Renal cortical epithelial cell (primary cell): ENCODE data around the gene CYP26B1. TPM values are rescaled to one million over a fixed set of nuclear protein-coding genes. Genes with fewer than 3 reads are reported as not detected.

Source experiments
- DNase-seq: peaks from one replicate; pipeline ENCODE4 v3.0.0-alpha.2; 2011; ENCODE audit warnings: low read depth
- total RNA-seq: library from RNA; depleted of rRNA; stranded (reverse); fragments of >200 nt; gene quantifications from 2 replicates; pipeline ENCODE4 v1.2.3, GENCODE V29; 2014

Gene CYP26B1
- total RNA-seq, 1 donor from 2014 or later: 0.10 TPM

GRCh38 chr2:72129681-72130340 is 17.9 kb downstream of the CYP26B1 start:
- DNase-seq: no peak

GRCh38 chr2:72128843-72129227 is 18.8 kb downstream of the CYP26B1 start:
- no peak for DNase-seq

GRCh38 chr2:72128059-72128842 is 19.4 kb downstream of the CYP26B1 start:
- DNase-seq: no peak

DNA sequence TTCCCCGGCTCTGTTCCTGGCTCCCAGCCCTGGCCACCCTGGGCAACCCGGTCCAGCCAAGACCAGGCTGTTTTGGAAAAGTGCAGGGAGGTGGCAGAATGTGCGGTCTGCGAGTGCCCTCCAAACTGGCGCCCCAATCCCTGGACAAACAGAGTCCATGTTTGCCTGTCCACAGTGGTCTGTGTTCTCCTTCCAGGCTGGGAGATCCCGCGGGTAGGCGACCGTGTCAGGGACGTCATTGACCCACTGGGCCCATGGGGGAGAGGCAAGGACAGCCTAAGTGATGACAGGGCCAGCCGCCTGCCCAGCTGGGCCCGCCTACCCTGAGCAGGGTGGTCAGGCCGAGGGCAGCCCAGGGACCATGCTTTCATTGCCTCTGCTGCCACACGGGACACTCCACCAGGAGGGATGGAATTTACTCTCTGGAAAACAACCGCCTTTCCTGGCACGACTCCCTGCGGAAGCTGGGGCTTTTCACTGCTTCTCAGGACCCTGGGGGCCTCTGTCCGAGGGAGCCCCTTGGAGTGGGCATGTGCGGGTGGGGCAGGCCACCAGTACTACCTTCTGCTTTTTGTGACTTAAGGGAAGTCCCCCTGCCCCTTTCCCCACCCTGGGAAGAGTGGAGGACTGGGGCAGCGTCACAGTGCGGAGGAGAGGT is 20.1 kb downstream of the CYP26B1 start:
- DNase-seq: no peak

DNA sequence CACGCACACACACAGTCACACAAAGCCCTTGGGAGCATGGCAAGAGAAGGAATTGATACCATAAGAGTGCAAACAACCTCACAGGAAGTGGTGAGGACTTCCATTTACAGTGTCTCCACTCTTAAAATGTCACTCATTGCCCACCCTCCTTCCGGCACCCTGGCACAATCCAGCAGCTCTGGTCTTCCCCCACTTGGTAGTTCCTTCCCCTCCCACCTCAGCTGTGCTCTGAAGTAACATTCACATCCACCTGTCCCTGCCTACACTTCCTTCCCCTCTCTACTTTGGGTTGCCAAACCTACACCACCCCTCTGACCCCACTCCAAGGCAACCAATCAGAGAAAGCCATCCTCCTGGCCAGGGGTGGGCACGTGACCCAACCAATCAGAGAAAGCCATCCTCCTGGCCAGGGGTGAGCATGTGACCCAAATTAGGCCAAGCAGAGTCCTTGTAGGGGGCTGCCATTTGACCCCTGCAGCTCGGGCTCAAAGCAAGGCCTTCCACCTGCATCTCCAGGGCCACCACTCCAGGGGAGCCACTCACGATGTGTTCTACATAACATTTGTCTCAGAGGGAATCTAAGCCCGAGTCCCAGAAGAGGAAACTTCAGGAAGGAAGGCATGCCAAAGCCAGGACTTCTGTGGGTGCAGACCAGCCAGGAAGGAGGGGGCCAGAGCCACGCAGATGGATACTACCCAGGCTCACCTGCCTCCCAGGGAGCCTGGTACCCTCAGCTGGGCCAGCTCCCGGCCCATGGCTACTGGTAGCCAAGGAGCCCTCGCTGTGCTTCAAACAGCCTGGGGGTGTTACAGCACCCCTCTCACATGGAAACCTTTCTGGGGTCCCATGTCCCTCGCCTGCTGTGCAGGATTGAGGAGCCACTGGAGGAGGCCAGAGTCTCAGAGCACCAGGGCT is 21.2 kb downstream of the CYP26B1 start:
- no peak for DNase-seq

DNA sequence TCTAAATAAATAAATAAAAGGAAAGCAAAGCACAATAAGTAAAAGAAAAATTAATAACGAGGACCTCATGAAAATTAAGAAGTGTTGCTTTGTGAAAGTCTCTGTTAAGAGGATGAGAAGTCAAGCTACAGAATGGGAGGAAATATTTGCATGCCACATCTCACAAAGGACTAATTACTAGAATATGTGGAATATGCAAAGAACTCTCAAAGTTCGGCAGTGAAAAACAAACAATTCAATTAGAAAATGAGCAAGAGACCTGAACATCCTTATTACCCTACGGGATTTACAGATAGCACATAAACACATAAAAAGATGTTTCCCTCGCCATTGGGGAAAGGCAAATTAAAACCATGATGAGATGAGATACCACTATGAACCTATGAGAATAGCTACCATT is 23.3 kb downstream of the CYP26B1 start:
- DNase-seq: no peak

DNA sequence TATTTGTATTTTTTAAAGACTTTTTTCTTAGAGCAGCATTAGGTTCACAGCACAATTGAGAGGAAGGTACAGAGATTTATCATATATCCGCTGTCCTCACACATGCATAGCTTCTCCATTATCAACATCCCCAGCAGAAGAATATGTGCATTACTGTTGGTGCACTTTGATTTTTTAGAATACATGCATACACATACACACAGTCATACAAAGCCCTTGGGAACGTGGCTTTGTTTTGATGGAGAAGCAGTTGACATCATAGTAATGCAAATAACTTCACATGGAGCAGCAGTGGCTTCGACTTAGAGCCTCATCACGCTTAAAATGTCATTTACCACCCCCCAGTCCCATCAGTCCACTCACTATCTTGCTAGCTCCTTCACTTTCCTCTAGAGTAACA is 26.5 kb downstream of the CYP26B1 start:
- no peak for DNase-seq

DNA sequence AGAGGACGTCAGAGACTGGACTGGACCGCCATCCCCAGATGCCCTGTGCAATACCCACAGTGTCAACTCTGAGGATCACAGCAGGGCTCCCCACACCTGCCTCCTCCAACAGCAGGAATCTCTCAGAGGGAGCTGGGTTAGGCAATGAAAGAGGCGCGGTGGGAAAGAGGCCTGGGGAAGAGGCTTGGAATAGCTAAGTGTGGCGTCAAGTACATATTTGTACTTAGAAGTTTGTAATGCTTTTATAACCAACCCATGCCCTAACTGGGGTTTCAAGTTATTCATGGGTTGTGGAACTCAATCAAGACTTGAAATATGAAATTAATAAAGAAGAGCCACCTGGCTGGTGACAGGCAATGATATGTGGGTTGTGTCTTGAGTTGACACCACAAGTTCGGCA is 28.7 kb downstream of the CYP26B1 start:
- no peak for DNase-seq

- no peak for DNase-seq
These were observed 29.3 kb downstream of the CYP26B1 start for GRCh38 chr2:72118386-72118785.

DNA sequence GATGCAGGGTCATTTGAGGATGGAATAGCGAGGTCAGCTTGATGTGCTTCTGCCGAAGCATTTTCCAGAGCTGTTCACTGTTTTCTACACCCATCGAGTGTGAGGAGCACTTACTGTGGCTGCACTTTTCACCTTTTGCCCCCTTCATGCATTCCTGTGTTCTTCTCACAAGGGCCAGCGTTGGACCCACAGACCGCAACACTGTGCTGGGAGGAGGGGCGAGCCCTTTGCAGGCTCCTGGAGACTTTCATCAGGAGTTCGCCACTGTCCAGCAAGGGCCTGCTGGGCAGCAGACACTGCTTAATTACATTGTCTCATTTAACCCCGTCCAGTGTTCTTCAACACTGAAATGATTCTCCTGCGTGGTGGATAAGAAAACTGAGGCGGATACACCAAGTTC is 29.9 kb downstream of the CYP26B1 start:
- no peak for DNase-seq

GRCh38 chr2:72117029-72117428 is 30.6 kb downstream of the CYP26B1 start:
- DNase-seq: no peak

DNA sequence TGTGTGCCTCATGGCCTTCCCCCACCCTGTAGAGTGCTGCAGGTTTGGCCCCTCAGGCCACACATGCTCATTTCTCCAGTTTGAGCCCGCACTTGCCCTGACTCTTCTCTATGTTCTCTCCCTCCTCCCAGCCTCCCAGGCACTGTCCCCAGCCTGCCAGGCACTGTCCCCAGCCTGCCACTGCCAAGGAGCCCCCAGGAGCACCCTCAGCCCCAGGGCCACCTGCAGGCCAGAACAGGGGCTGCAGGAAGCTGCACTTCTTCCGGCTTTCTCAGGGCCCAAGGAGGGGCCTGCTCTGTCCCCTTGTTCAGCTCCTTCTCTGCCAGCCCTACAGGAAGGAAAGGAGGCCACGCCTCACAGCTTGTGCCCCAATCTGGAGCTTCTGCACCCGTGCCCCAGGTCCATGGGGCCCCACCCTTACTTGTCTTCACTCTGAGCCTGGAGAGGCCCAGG is 31.6 kb downstream of the CYP26B1 start:
- no peak for DNase-seq

DNA sequence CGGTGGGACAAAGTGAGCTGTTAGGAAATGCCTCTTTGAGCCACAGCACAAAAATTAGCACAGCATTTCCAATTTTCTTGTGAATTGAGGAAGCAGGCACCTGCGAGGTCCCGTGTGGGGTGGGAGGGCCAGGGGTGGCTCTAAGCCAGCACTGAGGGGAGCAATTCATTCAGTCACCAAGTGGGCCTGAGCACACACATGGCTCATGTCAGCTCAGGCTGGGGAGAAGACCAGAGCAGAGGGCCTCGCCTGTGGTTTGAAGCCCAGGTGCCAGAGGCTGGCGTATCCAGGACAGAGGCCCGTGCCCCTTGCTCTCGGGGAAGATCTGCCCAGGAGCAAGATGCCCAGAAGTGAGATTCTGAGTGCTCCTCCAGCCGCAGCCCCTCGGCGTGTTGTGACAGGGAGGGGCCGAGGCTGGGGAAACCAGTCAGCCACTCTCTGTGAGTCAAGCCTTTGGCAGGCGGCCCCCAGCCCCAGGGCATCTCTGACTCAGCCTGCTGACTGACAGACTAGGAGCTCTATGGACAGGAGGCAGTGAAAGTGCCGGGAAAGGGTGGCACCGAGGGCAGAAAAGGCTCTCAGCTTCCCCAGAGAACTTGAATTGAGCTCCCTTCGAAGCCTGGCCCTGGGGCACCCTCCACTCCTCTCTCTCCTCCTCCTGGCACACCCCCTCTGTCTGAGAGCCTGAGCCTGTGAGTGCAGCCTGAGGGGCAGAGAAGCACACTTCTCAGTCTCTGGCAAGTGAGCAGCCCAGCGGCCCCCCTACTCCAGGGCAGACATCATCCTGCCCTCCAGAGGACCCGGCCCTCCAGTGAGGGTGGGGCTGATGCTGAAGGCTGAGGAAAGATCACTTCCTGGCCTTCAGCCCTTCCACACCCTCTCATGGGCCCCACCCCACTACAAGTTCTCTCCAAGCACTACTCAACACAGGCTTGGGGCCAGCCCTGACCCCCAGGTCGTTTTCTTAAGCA is 32.3 kb downstream of the CYP26B1 start:
- peak; percentile 88 for DNase-seq

- DNase-seq: no peak
These were observed 33.0 kb downstream of the CYP26B1 start for GRCh38 chr2:72114693-72115051.

- no peak for DNase-seq
These were observed 33.6 kb downstream of the CYP26B1 start for GRCh38 chr2:72113847-72114692.

- DNase-seq: no peak
These were observed 34.4 kb downstream of the CYP26B1 start for GRCh38 chr2:72112981-72113846.

GRCh38 chr2:72112401-72112800 is 35.3 kb downstream of the CYP26B1 start:
- DNase-seq: peak; percentile 49

- DNase-seq: no peak
These were observed 36.6 kb downstream of the CYP26B1 start for GRCh38 chr2:72111061-72111460.

- no peak for DNase-seq
These were observed 37.8 kb downstream of the CYP26B1 start for GRCh38 chr2:72109904-72110303.
